ENCODE data around the gene SH2D7. TPM values are rescaled to one million over a fixed set of nuclear protein-coding genes. Genes with fewer than 3 reads are reported as not detected.

The SH2D7 gene
- polyA plus RNA-seq, 1 donor (not counting 4 experiments of a cell fraction or from before 2014, with no cell fraction given): not detected

DNA sequence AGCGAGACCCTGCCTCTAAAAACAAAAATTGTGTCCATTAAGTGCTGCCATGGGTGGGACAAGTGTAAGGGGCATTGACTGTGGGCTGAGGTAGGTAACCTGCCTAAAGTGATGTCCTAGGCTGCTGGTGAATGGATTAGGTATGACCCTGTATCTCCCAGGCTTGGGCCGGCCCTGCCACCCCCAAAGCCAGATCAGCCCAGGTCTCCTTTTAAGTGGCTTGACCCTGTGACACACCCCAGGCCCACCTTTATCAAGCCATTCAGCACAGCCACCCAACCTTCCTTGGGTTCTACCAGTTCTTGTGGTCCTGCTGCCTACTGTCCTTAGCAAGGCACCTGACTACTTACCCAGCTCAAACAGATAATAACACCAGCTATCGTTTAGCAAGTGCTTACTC lies 20.2 kb downstream of the SH2D7 start:
- H3K4me1 ChIP-seq (ENCODE audit: control insufficient read depth, extremely low read depth, insufficient read depth, low read length): no peaks in the 10 kb centered on the region
- H3K9me3 ChIP-seq (ENCODE audit: control insufficient read depth, low read depth, low read length): no peaks in the 10 kb centered on the region
- no peak overlapping the region for H2AFZ ChIP-seq (ENCODE audit: control insufficient read depth, low read length)
- H3K9ac ChIP-seq (ENCODE audit: control insufficient read depth, extremely low read depth, insufficient read depth, low read length): no peak overlapping the region
- H3K27ac ChIP-seq (ENCODE audit: control insufficient read depth, insufficient read depth, low read length): no peak overlapping the region
- DNase-seq (ENCODE audit: low read depth, low spot score) (no peak), FAIRE-seq (no peak)
- TF ChIP-seq, protein P1, sequence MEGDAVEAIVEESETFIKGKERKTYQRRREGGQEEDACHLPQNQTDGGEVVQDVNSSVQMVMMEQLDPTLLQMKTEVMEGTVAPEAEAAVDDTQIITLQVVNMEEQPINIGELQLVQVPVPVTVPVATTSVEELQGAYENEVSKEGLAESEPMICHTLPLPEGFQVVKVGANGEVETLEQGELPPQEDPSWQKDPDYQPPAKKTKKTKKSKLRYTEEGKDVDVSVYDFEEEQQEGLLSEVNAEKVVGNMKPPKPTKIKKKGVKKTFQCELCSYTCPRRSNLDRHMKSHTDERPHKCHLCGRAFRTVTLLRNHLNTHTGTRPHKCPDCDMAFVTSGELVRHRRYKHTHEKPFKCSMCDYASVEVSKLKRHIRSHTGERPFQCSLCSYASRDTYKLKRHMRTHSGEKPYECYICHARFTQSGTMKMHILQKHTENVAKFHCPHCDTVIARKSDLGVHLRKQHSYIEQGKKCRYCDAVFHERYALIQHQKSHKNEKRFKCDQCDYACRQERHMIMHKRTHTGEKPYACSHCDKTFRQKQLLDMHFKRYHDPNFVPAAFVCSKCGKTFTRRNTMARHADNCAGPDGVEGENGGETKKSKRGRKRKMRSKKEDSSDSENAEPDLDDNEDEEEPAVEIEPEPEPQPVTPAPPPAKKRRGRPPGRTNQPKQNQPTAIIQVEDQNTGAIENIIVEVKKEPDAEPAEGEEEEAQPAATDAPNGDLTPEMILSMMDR (optimal IDR thresholded peaks at IDR 0.05 in 1 of 3, IDR thresholded peaks at IDR 0.05 in 1 of 3, conservative IDR thresholded peaks at IDR 0.05 in 1 of 3; ENCODE audit: extremely low read depth in 1 of 3, insufficient read depth in 2 of 3, low read length in 3 of 3): no peak
- TF ChIP-seq EZH2 (IDR thresholded peaks at IDR 0.05; ENCODE audit: low read length): no peak
- no peaks in the 10 kb centered on the region for H4K20me1 ChIP-seq (ENCODE audit: control insufficient read depth, extremely low read depth, insufficient read depth, low read length)
- dilution Hi-C loops (cut with MboI; ENCODE audit: extremely low pct_ligation_motif_present, low sequenced_read_pairs): no loop called here
- no peak overlapping the region for H3K4me3 ChIP-seq (ENCODE audit: control insufficient read depth in 2 of 3, extremely low read depth in 1 of 3, insufficient read depth in 2 of 3, low read depth in 1 of 3, low read length in 3 of 3)
- H3K79me2 ChIP-seq (ENCODE audit: control insufficient read depth, insufficient read depth, low read length): no peaks in the 10 kb centered on the region
- no peaks in the 10 kb centered on the region for H3K36me3 ChIP-seq (ENCODE audit: control insufficient read depth in 2 of 2, extremely low read depth in 1 of 2, insufficient read depth in 2 of 2, low read length in 2 of 2)
- H3K9me1 ChIP-seq (ENCODE audit: control insufficient read depth, extremely low read depth, insufficient read depth, low read length): no peaks in the 10 kb centered on the region
- H3K4me2 ChIP-seq (ENCODE audit: control insufficient read depth, extremely low read depth, insufficient read depth, low read depth, low read length): no peak overlapping the region
- no peaks in the 10 kb centered on the region for H3K27me3 ChIP-seq (ENCODE audit: control insufficient read depth, extremely low read depth, insufficient read depth, low read length)

DNA sequence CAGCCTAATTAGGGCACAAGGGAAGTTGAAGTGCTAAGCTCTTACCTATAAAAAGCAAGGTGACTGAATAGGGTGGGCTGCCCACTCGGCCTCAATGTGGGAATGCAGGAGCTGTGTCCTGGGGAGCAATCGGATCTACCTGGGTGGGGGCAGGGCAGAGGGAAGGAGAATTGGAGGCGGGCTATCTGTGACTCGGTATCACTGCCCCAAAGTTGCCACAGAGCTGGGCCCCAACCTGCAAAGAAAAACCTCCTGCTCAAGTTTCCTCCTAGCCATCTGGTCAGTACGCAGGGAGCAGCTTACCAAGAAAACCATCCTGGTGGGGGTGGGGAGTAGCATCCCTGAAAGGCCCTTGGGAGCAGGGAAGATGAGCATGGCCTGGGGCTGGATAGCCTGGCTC lies 28.2 kb downstream of the SH2D7 start:
- Histone ChIP-seq H3K9me3 (ENCODE audit: control insufficient read depth, low read depth, low read length) (no peaks in the 10 kb centered on the region), H3K36me3 (ENCODE audit: control insufficient read depth in 2 of 2, extremely low read depth in 1 of 2, insufficient read depth in 2 of 2, low read length in 2 of 2) (no peaks in the 10 kb centered on the region), H3K9ac (ENCODE audit: control insufficient read depth, extremely low read depth, insufficient read depth, low read length) (no peak overlapping the region), H3K4me1 (ENCODE audit: control insufficient read depth, extremely low read depth, insufficient read depth, low read length) (no peaks in the 10 kb centered on the region), H3K27me3 (ENCODE audit: control insufficient read depth, extremely low read depth, insufficient read depth, low read length) (no peaks in the 10 kb centered on the region), H4K20me1 (ENCODE audit: control insufficient read depth, extremely low read depth, insufficient read depth, low read length) (no peaks in the 10 kb centered on the region), H3K9me1 (ENCODE audit: control insufficient read depth, extremely low read depth, insufficient read depth, low read length) (no peaks in the 10 kb centered on the region), H3K79me2 (ENCODE audit: control insufficient read depth, insufficient read depth, low read length) (no peaks in the 10 kb centered on the region), H3K4me2 (ENCODE audit: control insufficient read depth, extremely low read depth, insufficient read depth, low read depth, low read length) (no peak overlapping the region), H3K4me3 (ENCODE audit: control insufficient read depth in 2 of 3, extremely low read depth in 1 of 3, insufficient read depth in 2 of 3, low read depth in 1 of 3, low read length in 3 of 3) (no peak overlapping the region), H2AFZ (ENCODE audit: control insufficient read depth, low read length) (no peak overlapping the region), H3K27ac (ENCODE audit: control insufficient read depth, insufficient read depth, low read length) (no peak overlapping the region)
- FAIRE-seq (no peak), DNase-seq (ENCODE audit: low read depth, low spot score) (no peak)
- TF ChIP-seq EZH2 (IDR thresholded peaks at IDR 0.05; ENCODE audit: low read length): no peak
- TF ChIP-seq, protein P1 (optimal IDR thresholded peaks at IDR 0.05 in 1 of 3, IDR thresholded peaks at IDR 0.05 in 1 of 3, conservative IDR thresholded peaks at IDR 0.05 in 1 of 3; ENCODE audit: extremely low read depth in 1 of 3, insufficient read depth in 2 of 3, low read length in 3 of 3): no peak
- dilution Hi-C loops (cut with MboI; ENCODE audit: extremely low pct_ligation_motif_present, low sequenced_read_pairs): no loop called here

Data from keratinocyte (primary cell).